NB4 (cell line): Measurements from ENCODE around the gene WASF3.
A peak's percentile ranks its signal among the peaks of the same experiment; 100 is the strongest.

ENCODE experiments used
- DNase-seq: peaks from one replicate; pipeline ENCODE4 v3.0.0; 2010; ENCODE audit warnings: low read depth
- H3K4me3 ChIP-seq: one replicate; pipeline ENCODE4 v1.5.1; 2011; ENCODE audit warnings: mild to moderate bottlenecking, low read depth, low read length, moderate library complexity
- MYC ChIP-seq: IDR thresholded peaks from 2 replicates; pipeline ENCODE4 v1.6.1; 2011; ENCODE audit warnings: low read depth, low read length
- POLR2A ChIP-seq: IDR thresholded peaks from 2 replicates; pipeline ENCODE4 v1.6.1; 2011; ENCODE audit warnings: mild to moderate bottlenecking; ENCODE audit not compliant: insufficient read length; ENCODE audit errors: extremely low read depth
- TF ChIP-seq, protein P1 (sequence below): IDR thresholded peaks from 2 replicates; pipeline ENCODE4 v1.6.1; 2011; ENCODE audit warnings: low read depth, low read length
- TF ChIP-seq, protein P2 (sequence below): IDR thresholded peaks from one replicate; pipeline ENCODE4 v1.5.1; 2012; ENCODE audit warnings: low read depth, low read length

The WASF3 gene

DNA sequence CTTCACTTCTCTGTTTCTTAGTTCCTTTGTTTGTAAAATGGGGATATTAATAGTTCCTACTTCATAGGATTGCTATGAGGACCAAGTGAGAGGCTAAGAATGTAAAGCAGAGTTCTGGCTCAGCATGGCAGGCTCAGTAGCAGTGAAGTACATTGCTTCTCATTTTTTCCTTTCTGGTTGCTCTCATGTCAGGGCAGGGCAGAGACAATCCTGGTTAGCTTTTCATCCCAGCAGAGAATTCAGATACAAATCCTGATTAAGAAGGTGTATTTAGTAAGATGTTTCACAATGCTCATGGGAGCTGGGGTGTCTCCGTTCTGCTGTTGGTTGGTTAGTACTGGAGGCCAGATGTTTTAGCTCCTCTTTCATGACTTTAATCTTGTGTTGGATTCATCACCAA, 42.9 kb downstream of the WASF3 start:
- no peak for TF ChIP-seq MYC
- TF ChIP-seq, protein P1, sequence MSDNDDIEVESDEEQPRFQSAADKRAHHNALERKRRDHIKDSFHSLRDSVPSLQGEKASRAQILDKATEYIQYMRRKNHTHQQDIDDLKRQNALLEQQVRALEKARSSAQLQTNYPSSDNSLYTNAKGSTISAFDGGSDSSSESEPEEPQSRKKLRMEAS: no peak
- TF ChIP-seq, protein P2, sequence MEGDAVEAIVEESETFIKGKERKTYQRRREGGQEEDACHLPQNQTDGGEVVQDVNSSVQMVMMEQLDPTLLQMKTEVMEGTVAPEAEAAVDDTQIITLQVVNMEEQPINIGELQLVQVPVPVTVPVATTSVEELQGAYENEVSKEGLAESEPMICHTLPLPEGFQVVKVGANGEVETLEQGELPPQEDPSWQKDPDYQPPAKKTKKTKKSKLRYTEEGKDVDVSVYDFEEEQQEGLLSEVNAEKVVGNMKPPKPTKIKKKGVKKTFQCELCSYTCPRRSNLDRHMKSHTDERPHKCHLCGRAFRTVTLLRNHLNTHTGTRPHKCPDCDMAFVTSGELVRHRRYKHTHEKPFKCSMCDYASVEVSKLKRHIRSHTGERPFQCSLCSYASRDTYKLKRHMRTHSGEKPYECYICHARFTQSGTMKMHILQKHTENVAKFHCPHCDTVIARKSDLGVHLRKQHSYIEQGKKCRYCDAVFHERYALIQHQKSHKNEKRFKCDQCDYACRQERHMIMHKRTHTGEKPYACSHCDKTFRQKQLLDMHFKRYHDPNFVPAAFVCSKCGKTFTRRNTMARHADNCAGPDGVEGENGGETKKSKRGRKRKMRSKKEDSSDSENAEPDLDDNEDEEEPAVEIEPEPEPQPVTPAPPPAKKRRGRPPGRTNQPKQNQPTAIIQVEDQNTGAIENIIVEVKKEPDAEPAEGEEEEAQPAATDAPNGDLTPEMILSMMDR: no peak
- no peak for TF ChIP-seq POLR2A
- DNase-seq: no peak
- no peak overlapping the region for H3K4me3 ChIP-seq

DNA sequence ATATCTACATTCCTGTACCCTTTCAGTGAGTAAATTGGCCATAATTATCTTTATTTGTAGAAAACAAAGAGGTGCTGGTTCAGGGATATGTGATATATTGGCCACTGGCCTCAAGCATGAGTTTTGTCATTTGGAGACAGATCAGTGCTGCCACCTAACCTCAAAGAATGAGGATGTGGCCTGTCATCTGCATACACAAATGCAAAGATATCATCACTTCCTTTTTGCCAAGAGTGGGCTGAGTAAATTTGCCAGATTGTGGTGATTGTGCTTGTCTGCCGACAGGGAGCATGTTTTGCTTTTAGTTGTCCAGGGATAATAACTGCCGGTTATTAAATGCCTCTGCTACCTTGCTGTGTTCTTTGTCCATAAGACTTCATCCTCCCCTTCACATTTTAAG, 44.2 kb downstream of the WASF3 start:
- TF ChIP-seq MYC (no peak), POLR2A (no peak)
- TF ChIP-seq, protein P1: no peak
- TF ChIP-seq, protein P2: peak; percentile 23
- DNase-seq: peak; percentile 73

DNA sequence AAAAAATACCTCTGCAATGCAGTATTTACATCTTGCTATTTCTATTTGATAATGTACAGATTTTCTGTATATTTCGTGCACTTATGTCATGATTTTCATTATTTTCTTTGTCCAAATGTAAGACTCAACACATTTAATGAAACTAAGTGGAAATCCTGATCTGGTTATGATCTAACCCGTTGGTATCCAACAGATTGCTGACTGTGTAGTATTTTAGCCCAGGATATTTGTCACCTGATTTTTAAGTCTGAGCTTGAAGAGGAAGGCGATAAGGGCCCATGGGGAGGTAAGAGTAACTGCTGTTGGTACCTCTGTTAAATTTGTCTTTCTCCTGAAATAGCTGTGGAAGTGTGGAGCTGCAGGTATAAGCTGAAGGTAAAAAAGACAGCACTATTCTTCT, 45.3 kb downstream of the WASF3 start:
- no peak for DNase-seq
- H3K4me3 ChIP-seq: no peak overlapping the region
- TF ChIP-seq POLR2A (no peak), MYC (no peak)
- TF ChIP-seq, protein P1: no peak
- TF ChIP-seq, protein P2: no peak

More for the DNA sequence above, 44.2 kb downstream of the WASF3 start:
- H3K4me3 ChIP-seq: no peak overlapping the region

DNA sequence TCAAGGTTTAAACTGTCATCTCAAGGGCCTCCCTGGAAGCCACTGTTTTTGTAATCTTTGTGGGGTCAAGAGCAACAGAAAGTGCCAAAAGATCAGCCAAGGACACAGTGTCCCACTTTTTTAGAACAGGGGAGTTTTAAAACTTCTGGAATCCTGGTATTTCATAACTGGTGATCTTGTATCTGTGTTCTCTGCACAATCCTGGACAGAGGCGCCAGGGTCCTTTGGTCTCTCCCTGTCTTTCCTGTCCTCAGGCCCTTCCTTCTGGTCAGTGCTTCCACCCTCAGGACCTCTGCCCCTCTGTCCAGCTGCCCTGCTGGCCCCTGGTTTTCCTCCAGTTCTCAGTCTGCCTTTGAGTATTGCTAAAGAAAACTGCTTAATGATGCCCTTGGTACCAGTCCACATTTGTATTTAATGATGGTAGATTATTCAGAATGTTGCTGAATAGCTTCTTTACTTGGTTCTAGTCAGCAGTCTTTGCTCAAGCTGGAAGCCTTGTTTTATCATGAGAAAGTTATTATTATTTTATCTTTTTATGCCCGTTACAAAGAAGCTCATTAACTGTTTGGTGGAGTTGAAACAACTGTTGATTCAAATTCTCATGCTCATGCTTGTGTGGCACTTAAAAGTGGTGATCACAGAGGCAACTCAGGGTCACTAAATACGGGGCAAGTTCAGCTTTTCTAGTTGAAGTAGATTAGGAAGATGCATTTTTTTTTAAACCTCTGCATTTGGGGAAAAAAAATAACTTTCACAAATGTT, 47.5 kb downstream of the WASF3 start:
- no peak overlapping the region for H3K4me3 ChIP-seq
- DNase-seq: no peak
- TF ChIP-seq MYC (no peak), POLR2A (no peak)
- TF ChIP-seq, protein P2: no peak
- TF ChIP-seq, protein P1: no peak

DNA sequence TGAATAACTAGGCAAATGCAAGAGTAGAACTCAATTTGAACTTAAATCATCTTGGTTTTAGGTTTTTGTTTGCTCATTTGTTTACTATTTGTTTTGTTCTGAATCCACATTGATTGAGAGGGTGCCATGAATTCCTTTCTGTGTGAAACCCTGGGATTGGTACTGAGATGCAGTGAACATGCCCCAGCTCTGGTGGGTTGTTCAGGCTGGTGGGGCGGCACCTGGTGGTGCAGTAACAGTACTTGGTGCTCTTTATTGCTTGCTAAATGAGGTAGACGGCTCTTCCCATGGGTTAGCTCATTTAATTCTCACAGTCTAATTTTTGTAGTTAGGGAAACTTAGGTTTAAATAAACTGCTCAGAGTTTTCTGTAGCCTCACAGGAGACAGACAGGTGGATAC, 48.4 kb downstream of the WASF3 start:
- TF ChIP-seq, protein P1: no peak
- no peak for TF ChIP-seq MYC
- TF ChIP-seq POLR2A: no peak
- TF ChIP-seq, protein P2: no peak
- peak; percentile 7 for DNase-seq
- no peak overlapping the region for H3K4me3 ChIP-seq

DNA sequence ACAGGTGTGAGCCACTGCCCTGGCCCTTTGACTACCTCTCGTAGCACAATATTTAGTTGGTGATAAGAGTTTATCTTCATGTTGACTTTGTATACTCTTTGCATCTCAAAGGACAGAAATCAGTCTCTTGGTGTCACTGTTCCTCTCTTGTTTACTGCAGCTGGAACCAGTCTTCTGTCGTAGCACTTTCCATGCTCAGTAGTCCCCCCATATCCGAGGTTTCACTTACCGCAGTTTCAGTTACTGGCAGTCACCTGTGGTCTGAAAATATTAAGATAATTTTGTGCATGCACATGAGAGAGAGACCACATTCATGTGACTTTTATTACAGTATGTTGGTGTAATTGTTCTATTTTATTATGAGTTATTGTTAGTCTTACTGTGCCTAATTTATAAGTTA, 49.1 kb downstream of the WASF3 start:
- DNase-seq: no peak
- TF ChIP-seq MYC (no peak), POLR2A (no peak)
- TF ChIP-seq, protein P2: no peak
- TF ChIP-seq, protein P1: no peak
- no peak overlapping the region for H3K4me3 ChIP-seq
